ENCODE data around the gene PLA2G12B.

DNA sequence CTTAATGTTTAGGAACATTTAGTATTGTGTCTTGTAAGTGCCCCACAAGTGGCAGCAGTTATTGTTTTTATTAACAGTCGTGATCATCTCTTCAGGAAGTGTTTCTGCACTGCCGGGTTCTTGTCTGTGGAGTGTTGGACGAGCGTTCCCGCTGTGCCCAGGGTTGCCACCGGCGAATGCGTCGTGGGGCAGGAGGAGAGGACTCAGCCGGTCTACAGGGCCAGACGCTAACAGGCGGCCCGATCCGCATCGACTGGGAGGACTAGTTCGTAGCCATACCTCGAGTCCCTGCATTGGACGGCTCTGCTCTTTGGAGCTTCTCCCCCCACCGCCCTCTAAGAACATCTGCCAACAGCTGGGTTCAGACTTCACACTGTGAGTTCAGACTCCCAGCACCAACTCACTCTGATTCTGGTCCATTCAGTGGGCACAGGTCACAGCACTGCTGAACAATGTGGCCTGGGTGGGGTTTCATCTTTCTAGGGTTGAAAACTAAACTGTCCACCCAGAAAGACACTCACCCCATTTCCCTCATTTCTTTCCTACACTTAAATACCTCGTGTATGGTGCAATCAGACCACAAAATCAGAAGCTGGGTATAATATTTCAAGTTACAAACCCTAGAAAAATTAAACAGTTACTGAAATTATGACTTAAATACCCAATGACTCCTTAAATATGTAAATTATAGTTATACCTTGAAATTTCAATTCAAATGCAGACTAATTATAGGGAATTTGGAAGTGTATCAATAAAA lies 22.2 kb downstream of the PLA2G12B start:
- TF ChIP-seq JUNB (IDR thresholded peaks at IDR 0.05; ENCODE audit: unreplicated experiment) (no peak), EZH2 (IDR thresholded peaks at IDR 0.05; ENCODE audit: low read depth, unreplicated experiment) (no peak), CREB1 (CRISPR knock-in tag; IDR thresholded peaks at IDR 0.05; ENCODE audit: low read depth) (no peak), POLR2AphosphoS5 (IDR thresholded peaks at IDR 0.05; ENCODE audit: low read depth) (no peak), EZH2phosphoT487 (IDR thresholded peaks at IDR 0.05; ENCODE audit: unreplicated experiment) (no peak), ZNF331 (CRISPR knock-in tag; IDR thresholded peaks at IDR 0.05; ENCODE audit: low read depth) (no peak)
- TF ChIP-seq, protein P1, sequence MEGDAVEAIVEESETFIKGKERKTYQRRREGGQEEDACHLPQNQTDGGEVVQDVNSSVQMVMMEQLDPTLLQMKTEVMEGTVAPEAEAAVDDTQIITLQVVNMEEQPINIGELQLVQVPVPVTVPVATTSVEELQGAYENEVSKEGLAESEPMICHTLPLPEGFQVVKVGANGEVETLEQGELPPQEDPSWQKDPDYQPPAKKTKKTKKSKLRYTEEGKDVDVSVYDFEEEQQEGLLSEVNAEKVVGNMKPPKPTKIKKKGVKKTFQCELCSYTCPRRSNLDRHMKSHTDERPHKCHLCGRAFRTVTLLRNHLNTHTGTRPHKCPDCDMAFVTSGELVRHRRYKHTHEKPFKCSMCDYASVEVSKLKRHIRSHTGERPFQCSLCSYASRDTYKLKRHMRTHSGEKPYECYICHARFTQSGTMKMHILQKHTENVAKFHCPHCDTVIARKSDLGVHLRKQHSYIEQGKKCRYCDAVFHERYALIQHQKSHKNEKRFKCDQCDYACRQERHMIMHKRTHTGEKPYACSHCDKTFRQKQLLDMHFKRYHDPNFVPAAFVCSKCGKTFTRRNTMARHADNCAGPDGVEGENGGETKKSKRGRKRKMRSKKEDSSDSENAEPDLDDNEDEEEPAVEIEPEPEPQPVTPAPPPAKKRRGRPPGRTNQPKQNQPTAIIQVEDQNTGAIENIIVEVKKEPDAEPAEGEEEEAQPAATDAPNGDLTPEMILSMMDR (conservative IDR thresholded peaks at IDR 0.05; ENCODE audit: low read depth in 2 of 2), result no peak
- TF ChIP-seq, protein P2, sequence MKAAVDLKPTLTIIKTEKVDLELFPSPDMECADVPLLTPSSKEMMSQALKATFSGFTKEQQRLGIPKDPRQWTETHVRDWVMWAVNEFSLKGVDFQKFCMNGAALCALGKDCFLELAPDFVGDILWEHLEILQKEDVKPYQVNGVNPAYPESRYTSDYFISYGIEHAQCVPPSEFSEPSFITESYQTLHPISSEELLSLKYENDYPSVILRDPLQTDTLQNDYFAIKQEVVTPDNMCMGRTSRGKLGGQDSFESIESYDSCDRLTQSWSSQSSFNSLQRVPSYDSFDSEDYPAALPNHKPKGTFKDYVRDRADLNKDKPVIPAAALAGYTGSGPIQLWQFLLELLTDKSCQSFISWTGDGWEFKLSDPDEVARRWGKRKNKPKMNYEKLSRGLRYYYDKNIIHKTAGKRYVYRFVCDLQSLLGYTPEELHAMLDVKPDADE (IDR thresholded peaks at IDR 0.05), result no peak
- TF ChIP-seq, protein P3, sequence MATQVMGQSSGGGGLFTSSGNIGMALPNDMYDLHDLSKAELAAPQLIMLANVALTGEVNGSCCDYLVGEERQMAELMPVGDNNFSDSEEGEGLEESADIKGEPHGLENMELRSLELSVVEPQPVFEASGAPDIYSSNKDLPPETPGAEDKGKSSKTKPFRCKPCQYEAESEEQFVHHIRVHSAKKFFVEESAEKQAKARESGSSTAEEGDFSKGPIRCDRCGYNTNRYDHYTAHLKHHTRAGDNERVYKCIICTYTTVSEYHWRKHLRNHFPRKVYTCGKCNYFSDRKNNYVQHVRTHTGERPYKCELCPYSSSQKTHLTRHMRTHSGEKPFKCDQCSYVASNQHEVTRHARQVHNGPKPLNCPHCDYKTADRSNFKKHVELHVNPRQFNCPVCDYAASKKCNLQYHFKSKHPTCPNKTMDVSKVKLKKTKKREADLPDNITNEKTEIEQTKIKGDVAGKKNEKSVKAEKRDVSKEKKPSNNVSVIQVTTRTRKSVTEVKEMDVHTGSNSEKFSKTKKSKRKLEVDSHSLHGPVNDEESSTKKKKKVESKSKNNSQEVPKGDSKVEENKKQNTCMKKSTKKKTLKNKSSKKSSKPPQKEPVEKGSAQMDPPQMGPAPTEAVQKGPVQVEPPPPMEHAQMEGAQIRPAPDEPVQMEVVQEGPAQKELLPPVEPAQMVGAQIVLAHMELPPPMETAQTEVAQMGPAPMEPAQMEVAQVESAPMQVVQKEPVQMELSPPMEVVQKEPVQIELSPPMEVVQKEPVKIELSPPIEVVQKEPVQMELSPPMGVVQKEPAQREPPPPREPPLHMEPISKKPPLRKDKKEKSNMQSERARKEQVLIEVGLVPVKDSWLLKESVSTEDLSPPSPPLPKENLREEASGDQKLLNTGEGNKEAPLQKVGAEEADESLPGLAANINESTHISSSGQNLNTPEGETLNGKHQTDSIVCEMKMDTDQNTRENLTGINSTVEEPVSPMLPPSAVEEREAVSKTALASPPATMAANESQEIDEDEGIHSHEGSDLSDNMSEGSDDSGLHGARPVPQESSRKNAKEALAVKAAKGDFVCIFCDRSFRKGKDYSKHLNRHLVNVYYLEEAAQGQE (IDR thresholded peaks at IDR 0.05; ENCODE audit: unreplicated experiment), result no peak
